Aorta (tissue), 5 donors: Measurements from ENCODE around the gene TAF1B. TPM values are rescaled to one million over a fixed set of nuclear protein-coding genes. Genes with fewer than 3 reads are reported as not detected.
"Not testable (repeated sequence)": the region's sequence is repeated elsewhere in the genome, so short reads cannot be mapped to it uniquely, and the experiment has no call there.

Experiments used
- ATAC-seq: fragments of 200-7000 bp; cut with Tn5 transposase; one replicate; pipeline ENCODE4 v1.9.1; 2022; ENCODE audit warnings: moderate library complexity; ENCODE audit not compliant: low FRiP score
- DNase-seq, 2 donors: peaks; one replicate each; pipeline ENCODE4 v3.0.0-alpha.2; 2020
- H3K27ac ChIP-seq, 2 donors: one replicate each; pipeline ENCODE4 v1.5.1; 2013; ENCODE audit warnings: low read length in 2 of 2, mild to moderate bottlenecking in 2 of 2, moderate library complexity in 2 of 2, control low read depth in 1 of 2, inconsistent platforms in 1 of 2, low read depth in 1 of 2
- H3K27me3 ChIP-seq, 2 donors: one replicate each; pipeline ENCODE4 v1.6.1; 2013; ENCODE audit warnings: control low read depth in 1 of 2, low read length in 1 of 2, mild to moderate bottlenecking in 1 of 2, moderate library complexity in 1 of 2; ENCODE audit not compliant: insufficient read depth in 2 of 2, control insufficient read depth in 1 of 2
- H3K36me3 ChIP-seq, 2 donors: one replicate each; pipeline ENCODE4 v1.6.1; 2013; ENCODE audit warnings: control low read depth in 1 of 2, low read length in 1 of 2, mild to moderate bottlenecking in 1 of 2; ENCODE audit not compliant: insufficient read depth in 2 of 2, control insufficient read depth in 1 of 2
- H3K4me1 ChIP-seq, 2 donors: one replicate each; pipeline ENCODE4 v1.6.1; 2013; ENCODE audit warnings: low read length in 2 of 2, control low read depth in 1 of 2, mild to moderate bottlenecking in 1 of 2, moderate library complexity in 1 of 2; ENCODE audit not compliant: insufficient read depth in 2 of 2, control insufficient read depth in 1 of 2
- H3K4me3 ChIP-seq, 2 donors: one replicate each; pipeline ENCODE4 v1.5.1; 2013; ENCODE audit warnings: low read length in 2 of 2, control low read depth in 1 of 2, mild to moderate bottlenecking in 1 of 2
- H3K9me3 ChIP-seq: one replicate; pipeline ENCODE4 v1.6.1; 2013; ENCODE audit warnings: mild to moderate bottlenecking, low read length; ENCODE audit not compliant: control insufficient read depth
- WGBS, 2 donors: extraction: QIAGEN DNeasy Blood & Tissue Kit; methylation state at CpG; one replicate each; pipeline ENCODE4 v1.1.7; 2013; 5-methylcytosine and 5-hydroxymethylcytosine counted together
- intact Hi-C, 2 donors: fragments of 100-400 bp; cut with DNase I; formaldehyde crosslinking; loops; one replicate each; pipeline versions ENCODE4 v1.14.2 to v1.15.0; 2022
- polyA plus RNA-seq, 2 donors: library from polyadenylated mRNA; stranded (reverse); fragments of 200-250 nt; gene quantifications; one replicate each; pipeline ENCODE4 v1.2.3, GENCODE V29; 2013
- total RNA-seq, 2 donors: library from RNA; stranded (reverse); fragmentation: NEBNext Ultra II Directional; extraction: Animal tissue kit (Norgen Biotek cat#: 25700); gene quantifications; one replicate each; pipeline ENCODE4 v1.2.1, GENCODE V29; 2021
- donor health status: healthy with polysubstance abuse.
- donor health status: Bipolar disorder and iron deficiency.
- donor health status: DM: no; HTN: no; CAD: no.
- donor health status: DM: no; HTN: no; CAD: no.
- donor health status: DM: yes; HTN: yes; CAD: no.

TAF1B gene
- total and polyA plus RNA-seq, 4 donors, result 2.8 to 21.9 (median 12.8) TPM

GRCh38 chr2:9824441-9824840 lies 18.8 kb upstream of the TAF1B start:
- intact Hi-C loops, result no loop called here
- no peaks in the 10 kb centered on the region for H3K36me3 ChIP-seq
- H3K27ac ChIP-seq, result no peak overlapping the region
- H3K9me3 ChIP-seq, result no peaks in the 10 kb centered on the region
- H3K27me3 ChIP-seq, result no peaks in the 10 kb centered on the region
- ATAC-seq (no peak), DNase-seq (no peak)
- no peak overlapping the region for H3K4me3 ChIP-seq
- no peaks in the 10 kb centered on the region for H3K4me1 ChIP-seq
- 97% methylated on average over 3 of the region's 3 CpGs for WGBS, 2 donors

GRCh38 chr2:9824956-9825720 lies 18.1 kb upstream of the TAF1B start:
- WGBS, 2 donors, result 69% methylated on average over 5 of the region's 5 CpGs
- ATAC-seq (no peak), DNase-seq (no peak)
- Histone ChIP-seq H3K27me3 (no peaks in the 10 kb centered on the region), H3K36me3 (no peaks in the 10 kb centered on the region), H3K9me3 (no peaks in the 10 kb centered on the region), H3K27ac (no peak overlapping the region), H3K4me1 (no peaks in the 10 kb centered on the region), H3K4me3 (no peak overlapping the region)
- intact Hi-C loops, result no loop called here

- Histone ChIP-seq H3K36me3 (no peaks in the 10 kb centered on the region), H3K27me3 (no peaks in the 10 kb centered on the region), H3K4me1 (no peaks in the 10 kb centered on the region), H3K4me3 (no peak overlapping the region), H3K27ac (no peak overlapping the region), H3K9me3 (no peaks in the 10 kb centered on the region)
- ATAC-seq (no peak), DNase-seq (no peak)
- intact Hi-C loops, result no loop called here
- 67 to 84% methylated on average over 4 of the region's 4 CpGs for WGBS, 2 donors
Observed at GRCh38 chr2:9826208-9826607, 17.1 kb upstream of the TAF1B start.

- Histone ChIP-seq H3K4me1 (no peaks in the 10 kb centered on the region), H3K9me3 (no peaks in the 10 kb centered on the region), H3K27ac (no peak overlapping the region), H3K4me3 (no peak overlapping the region), H3K36me3 (no peaks in the 10 kb centered on the region), H3K27me3 (no peaks in the 10 kb centered on the region)
- no peak for ATAC-seq
- 69 to 92% methylated on average over 5 of the region's 5 CpGs for WGBS, 2 donors
- DNase-seq, result no peak
- intact Hi-C loops, result no loop called here
Observed at GRCh38 chr2:9830685-9831410, 12.4 kb upstream of the TAF1B start.

- no peak overlapping the region for H3K4me3 ChIP-seq
- ATAC-seq (no peak), DNase-seq (no peak)
- H3K9me3 ChIP-seq, result no peaks in the 10 kb centered on the region
- H3K36me3 ChIP-seq, result no peaks in the 10 kb centered on the region
- intact Hi-C loops, result no loop called here
- H3K27me3 ChIP-seq, result no peaks in the 10 kb centered on the region
- 51 to 60% methylated on average over 6 of the region's 6 CpGs for WGBS, 2 donors
- no peak overlapping the region for H3K27ac ChIP-seq
- no peaks in the 10 kb centered on the region for H3K4me1 ChIP-seq
Observed at GRCh38 chr2:9831670-9832069, 11.6 kb upstream of the TAF1B start.

GRCh38 chr2:9832586-9832985 lies 10.7 kb upstream of the TAF1B start:
- 83 to 85% methylated on average over 1 of the region's 1 CpG for WGBS, 2 donors
- no peaks in the 10 kb centered on the region for H3K9me3 ChIP-seq
- no peaks in the 10 kb centered on the region for H3K36me3 ChIP-seq
- ATAC-seq, result no peak
- no peak overlapping the region for H3K4me3 ChIP-seq
- H3K27me3 ChIP-seq, result no peaks in the 10 kb centered on the region
- no peak for DNase-seq
- H3K4me1 ChIP-seq, result no peaks in the 10 kb centered on the region
- intact Hi-C loops, result no loop called here
- no peak overlapping the region for H3K27ac ChIP-seq

- WGBS, 2 donors, result 86 to 94% methylated on average over 1 of the region's 1 CpG
- H3K36me3 ChIP-seq, DNase-seq, H3K9me3 ChIP-seq, H3K4me3 ChIP-seq, H3K27me3 ChIP-seq, H3K27ac ChIP-seq, ATAC-seq, intact Hi-C loops, H3K4me1 ChIP-seq: not testable (repeated sequence)
Observed at GRCh38 chr2:9835068-9835467, 8.2 kb upstream of the TAF1B start.

GRCh38 chr2:9836074-9836473 lies 7.2 kb upstream of the TAF1B start:
- H3K9me3 ChIP-seq, result no peaks in the 10 kb centered on the region
- 80 to 94% methylated on average over 3 of the region's 3 CpGs for WGBS, 2 donors
- DNase-seq, result no peak
- ATAC-seq, result no peak
- no peaks in the 10 kb centered on the region for H3K4me1 ChIP-seq
- H3K36me3 ChIP-seq, result no peaks in the 10 kb centered on the region
- no peak overlapping the region for H3K27ac ChIP-seq
- no peaks in the 10 kb centered on the region for H3K27me3 ChIP-seq
- H3K4me3 ChIP-seq, result no peak overlapping the region
- intact Hi-C loops, result no loop called here

GRCh38 chr2:9836517-9836916 lies 6.8 kb upstream of the TAF1B start:
- no peak for DNase-seq
- ATAC-seq, result no peak
- intact Hi-C loops, result no loop called here
- Histone ChIP-seq H3K4me3 (no peak overlapping the region), H3K36me3 (no peaks in the 10 kb centered on the region), H3K27ac (no peak overlapping the region), H3K9me3 (no peaks in the 10 kb centered on the region), H3K27me3 (no peaks in the 10 kb centered on the region), H3K4me1 (no peaks in the 10 kb centered on the region)
- 89 to 93% methylated on average over 3 of the region's 3 CpGs for WGBS, 2 donors
